HG03439 (cell line): ENCODE measurements around the gene CCSER2.
"Not testable (repeated sequence)": the region's sequence is repeated elsewhere in the genome, so short reads cannot be mapped to it uniquely, and the experiment has no call there.

Experiments used
- ATAC-seq: cut with Tn5 transposase; IDR thresholded peaks from one replicate; pipeline ENCODE4 v1.9.1; 2021; ENCODE audit warnings: mild to moderate bottlenecking, moderate library complexity; ENCODE audit not compliant: unreplicated experiment

CCSER2 gene

GRCh38 chr10:84511709-84512285 is 183.4 kb downstream of the CCSER2 start:
- ATAC-seq = no peak

- no peak for ATAC-seq
Observed at GRCh38 chr10:84517554-84517953, 189.2 kb downstream of the CCSER2 start.

- no peak for ATAC-seq
Observed at GRCh38 chr10:84519235-84519634, 190.8 kb downstream of the CCSER2 start.

GRCh38 chr10:84521013-84521412 is 192.6 kb downstream of the CCSER2 start:
- no peak for ATAC-seq

- ATAC-seq = no peak
Observed at GRCh38 chr10:84521468-84521867, 193.1 kb downstream of the CCSER2 start.

GRCh38 chr10:84522612-84523462 is 194.4 kb downstream of the CCSER2 start:
- ATAC-seq = no peak

GRCh38 chr10:84523526-84523925 is 195.1 kb downstream of the CCSER2 start:
- no peak for ATAC-seq

- no peak for ATAC-seq
Observed at GRCh38 chr10:84524435-84524834, 196.0 kb downstream of the CCSER2 start.

GRCh38 chr10:84525120-84525806 is 196.9 kb downstream of the CCSER2 start:
- no peak for ATAC-seq

GRCh38 chr10:84525807-84526182 is 197.4 kb downstream of the CCSER2 start:
- ATAC-seq = not testable (repeated sequence)

- not testable (repeated sequence) for ATAC-seq
Observed at GRCh38 chr10:84527386-84527785, 199.0 kb downstream of the CCSER2 start.

GRCh38 chr10:84528526-84528925 is 200.1 kb downstream of the CCSER2 start:
- not testable (repeated sequence) for ATAC-seq

- ATAC-seq = no peak
Observed at GRCh38 chr10:84530724-84531325, 202.4 kb downstream of the CCSER2 start.

GRCh38 chr10:84531396-84531795 is 203.0 kb downstream of the CCSER2 start:
- ATAC-seq = no peak

- no peak for ATAC-seq
Observed at GRCh38 chr10:84534168-84534567, 205.8 kb downstream of the CCSER2 start.

GRCh38 chr10:84537447-84537931 is 209.1 kb downstream of the CCSER2 start:
- ATAC-seq = peak; percentile 73

- no peak for ATAC-seq
Observed at GRCh38 chr10:84538036-84538435, 209.6 kb downstream of the CCSER2 start.

GRCh38 chr10:84539216-84539615 is 210.8 kb downstream of the CCSER2 start:
- no peak for ATAC-seq

GRCh38 chr10:84540022-84540616 is 211.7 kb downstream of the CCSER2 start:
- no peak for ATAC-seq

- peak; percentile 67 for ATAC-seq
Observed at GRCh38 chr10:84540617-84541288, 212.4 kb downstream of the CCSER2 start.
